Endothelial cell of umbilical vein (primary cell): ENCODE data around the gene DARS1. TPM values are rescaled to one million over a fixed set of nuclear protein-coding genes. Genes with fewer than 3 reads are reported as not detected.

Experiments used
- BruUV-seq: library from RNA; stranded (reverse); fragments of 400-500 nt; replicated peaks from 2 replicates; lab custom pipeline; 2021; lab: Mats Ljungman, UMichigan
- CTCF ChIA-PET: fragments of 300-600, 350-600 bp; sonication (Branson Sonifier 250); formaldehyde crosslinking; loops from one replicate; lab custom pipeline; 2021; ENCODE audit warnings: antibody characterized with exemption, inconsistent platforms; lab: Charles Lee
- POLR2A ChIA-PET: fragments of 300-600, 350-600 bp; sonication (Branson Sonifier 250); formaldehyde crosslinking; loops from one replicate; lab custom pipeline; 2021; ENCODE audit warnings: antibody characterized with exemption, inconsistent platforms; lab: Charles Lee
- DNase-seq: peaks from one replicate; pipeline ENCODE4 v3.0.0-alpha.2; 2011; ENCODE audit warnings: low read depth, low spot score
- FAIRE-seq: peaks from 2 replicates; lab custom pipeline; 2011; peaks lifted over from hg19 to GRCh38; lab: Jason Lieb, UNC
- H2AFZ ChIP-seq: 2 replicates; pipeline ENCODE4 v1.6.0; 2012; ENCODE audit warnings: low read depth, low read length, control low read depth, inconsistent platforms
- H3K27ac ChIP-seq: 2 replicates; pipeline ENCODE4 v1.5.1; 2011; ENCODE audit warnings: low read depth, mild to moderate bottlenecking, control low read depth, low read length, moderate library complexity; ENCODE audit not compliant: insufficient read depth
- H3K27me3 ChIP-seq, 2 experiments: 2 replicates each; pipeline versions ENCODE4 v1.6.0 to v1.6.1; 2011; ENCODE audit warnings: low read length in 2 of 2, mixed read lengths in 1 of 2; ENCODE audit not compliant: control insufficient read depth in 2 of 2, insufficient read depth in 2 of 2
- H3K36me3 ChIP-seq, 2 experiments: 2 replicates in 1 of 2; 3 replicates in 1 of 2; pipeline ENCODE4 v1.5.1; 2011; ENCODE audit warnings: low read length in 2 of 2, mild to moderate bottlenecking in 1 of 2, moderate library complexity in 1 of 2; ENCODE audit not compliant: control insufficient read depth in 2 of 2, insufficient read depth in 2 of 2; ENCODE audit errors: extremely low read depth in 1 of 2
- H3K4me1 ChIP-seq: 3 replicates; pipeline ENCODE4 v1.5.1; 2011; ENCODE audit warnings: mild to moderate bottlenecking, low read length; ENCODE audit not compliant: control insufficient read depth, insufficient read depth; ENCODE audit errors: extremely low read depth
- H3K4me2 ChIP-seq: 2 replicates; pipeline ENCODE4 v1.6.1; 2011; ENCODE audit warnings: low read length, control low read depth, mixed read lengths; ENCODE audit not compliant: insufficient read depth
- H3K4me3 ChIP-seq, 3 experiments: fragments of 200-600 bp in 1 of 3; sonication (generic), shearing (Covaris generic) in 1 of 3; replicated peaks in 1 of 3; 2 replicates each; pipeline ENCODE4 v1.5.1; 2011 to 2016; ENCODE audit warnings: control low read depth in 3 of 3, low read length in 3 of 3, mild to moderate bottlenecking in 2 of 3, inconsistent platforms in 1 of 3, low read depth in 1 of 3, moderate library complexity in 1 of 3; ENCODE audit not compliant: insufficient read depth in 1 of 3
- H3K79me2 ChIP-seq: 2 replicates; pipeline ENCODE4 v1.6.0; 2012; ENCODE audit warnings: low read length, inconsistent platforms; ENCODE audit not compliant: control insufficient read depth, insufficient read depth
- H3K9ac ChIP-seq: replicated peaks from 2 replicates; pipeline ENCODE3; 2011; ENCODE audit warnings: low read length, control low read depth; ENCODE audit not compliant: insufficient read depth; ENCODE audit errors: extremely low read depth
- H3K9me1 ChIP-seq: replicated peaks from 3 replicates; pipeline ENCODE4 v1.6.0; 2011; ENCODE audit warnings: mild to moderate bottlenecking, low read length; ENCODE audit not compliant: control insufficient read depth, insufficient read depth; ENCODE audit errors: extremely low read depth
- H3K9me3 ChIP-seq: replicated peaks from 2 replicates; pipeline ENCODE4 v1.5.1; 2012; ENCODE audit warnings: low read length, inconsistent platforms; ENCODE audit not compliant: control insufficient read depth, insufficient read depth
- H4K20me1 ChIP-seq: replicated peaks from 2 replicates; pipeline ENCODE3; 2011; ENCODE audit warnings: mild to moderate bottlenecking, low read length; ENCODE audit not compliant: control insufficient read depth, insufficient read depth; ENCODE audit errors: extremely low read depth
- CTCF ChIP-seq, 2 donors: IDR thresholded peaks; 1 replicate in 1 of 2; 2 replicates in 1 of 2; pipeline ENCODE4 v1.5.1; 2011; ENCODE audit warnings: low read length in 2 of 2, mild to moderate bottlenecking in 2 of 2, moderate library complexity in 2 of 2, control low read depth in 1 of 2, inconsistent platforms in 1 of 2, low read depth in 1 of 2; ENCODE audit not compliant: insufficient read depth in 1 of 2; ENCODE audit errors: extremely low read depth in 1 of 2
- FOS ChIP-seq: IDR thresholded peaks from 2 replicates; pipeline ENCODE4 v1.6.1; 2011; ENCODE audit warnings: mild to moderate bottlenecking, low read length, moderate library complexity, borderline replicate concordance; ENCODE audit not compliant: insufficient read depth
- GATA2 ChIP-seq: IDR thresholded peaks from 2 replicates; pipeline ENCODE4 v1.7.0; 2011; ENCODE audit warnings: low read depth, mild to moderate bottlenecking, moderate library complexity, mixed read lengths, low read length; ENCODE audit not compliant: insufficient read length, insufficient read depth
- JUN ChIP-seq: IDR thresholded peaks from 2 replicates; pipeline ENCODE4 v1.6.1; 2011; ENCODE audit warnings: borderline replicate concordance, low read depth; ENCODE audit not compliant: insufficient read length, insufficient read depth
- MAX ChIP-seq: IDR thresholded peaks from 2 replicates; pipeline ENCODE4 v1.6.1; 2011; ENCODE audit not compliant: insufficient read depth, insufficient read length
- MYC ChIP-seq: IDR thresholded peaks from one replicate; pipeline ENCODE4 v1.6.1; 2011; ENCODE audit warnings: mild to moderate bottlenecking, low read depth, low read length
- POLR2A ChIP-seq: IDR thresholded peaks from 2 replicates; pipeline ENCODE4 v1.6.1; 2012; ENCODE audit warnings: low read depth, mild to moderate bottlenecking, control low read depth, low read length
- POLR2AphosphoS5 ChIP-seq: IDR thresholded peaks from 2 replicates; pipeline ENCODE4 v1.6.1; 2012; ENCODE audit warnings: low read depth, mild to moderate bottlenecking, control low read depth, low read length, moderate library complexity; ENCODE audit not compliant: insufficient read depth
- dilution Hi-C: fragments of 300-500 bp; cut with MboI; formaldehyde crosslinking; loops from one replicate; pipeline ENCODE4 v1.15.0; 2019; ENCODE audit warnings: low sequenced_read_pairs; ENCODE audit not compliant: extremely low pct_ligation_motif_present
- intact Hi-C: fragments of 100-400 bp; cut with micrococcal nuclease; formaldehyde crosslinking; loops from one replicate; pipeline ENCODE4 v1.10.0; 2022
- polyA plus RNA-seq, 4 experiments: library from polyadenylated mRNA; depleted of rRNA in 3 of 4; stranded (reverse) in 3 of 4; unstranded in 1 of 4; fragments of >200 nt; gene quantifications; 2 replicates each; pipeline versions ENCODE4 v1.2.1 to v1.2.3, GENCODE V29; 2011 to 2012; ENCODE audit warnings: missing spikeins in 1 of 4
- total RNA-seq: library from RNA; stranded (reverse); gene quantifications from 2 replicates; pipeline ENCODE4 v1.2.3, GENCODE V29; 2021

The DARS1 gene
- total and polyA plus RNA-seq, 2 donors (not counting 3 experiments of a cell fraction or from before 2014, with no cell fraction given), result 20.9 to 41.5 TPM

- Histone ChIP-seq H2AFZ (no peak overlapping the region), H3K4me3 (no peak overlapping the region), H3K79me2 (no peaks in the 10 kb centered on the region), H3K9me3 (no peaks in the 10 kb centered on the region), H3K36me3 (peaks cover 0 to 16% of the 10 kb centered on the region in 2 experiments), H3K27ac (no peak overlapping the region), H3K27me3 (no peaks in the 10 kb centered on the region), H4K20me1 (no peaks in the 10 kb centered on the region), H3K4me2 (no peak overlapping the region), H3K9me1 (no peaks in the 10 kb centered on the region), H3K4me1 (no peaks in the 10 kb centered on the region), H3K9ac (no peak overlapping the region)
- intact Hi-C loops, result no loop called here
- no peak for FAIRE-seq
- DNase-seq, result no peak
- POLR2A ChIA-PET, result no interaction called here
- TF ChIP-seq JUN, result no peak
- no peak for TF ChIP-seq MYC
- no peak for TF ChIP-seq POLR2AphosphoS5
- no peak for TF ChIP-seq MAX
- no peak for TF ChIP-seq FOS
- no peak for TF ChIP-seq POLR2A
- TF ChIP-seq GATA2, result no peak
- TF ChIP-seq CTCF (IDR thresholded peaks at IDR 0.05; ENCODE audit: extremely low read depth in 1 of 2, insufficient read depth in 1 of 2, low read depth in 1 of 2, low read length in 2 of 2), result no peak
- CTCF ChIA-PET, result interaction anchor here (1.4 kb wide), 1 partner anchor 22 kb away, joined by 3 read pairs; no protein-coding TSS in a partner anchor
- dilution Hi-C loops, result no loop called here
- BruUV-seq, result no TSS peak
These were observed 122.2 kb downstream of the DARS1 start for GRCh38 chr2:135863233-135863632.
